IMR-90 (cell line): ENCODE data around the gene CALML3. TPM values are rescaled to one million over a fixed set of nuclear protein-coding genes. Genes with fewer than 3 reads are reported as not detected.

Experiments used
- ATAC-seq: fragments of 200-7000 bp; cut with Tn5 transposase; 2 replicates; pipeline ENCODE4 v1.9.1; 2020; ENCODE audit warnings: low read depth, mild to moderate bottlenecking, moderate library complexity
- BruUV-seq: library from RNA; stranded (reverse); fragments of 400-500 nt; replicated peaks from 2 replicates; lab custom pipeline; 2021; lab: Mats Ljungman, UMichigan
- CTCF ChIA-PET: fragments of 300-600 bp; formaldehyde crosslinking; extraction: SDS; loops from one replicate; lab custom pipeline; 2021; ENCODE audit warnings: antibody characterized with exemption; lab: Yijun Ruan, JAX
- POLR2A ChIA-PET: fragments of 300-600 bp; sonication (Branson Sonifier 250); formaldehyde crosslinking; loops from one replicate; lab custom pipeline; 2022; ENCODE audit warnings: antibody characterized with exemption; ENCODE audit not compliant: unreplicated experiment; lab: Charles Lee
- DNase-seq: peaks from one replicate; pipeline ENCODE4 v3.0.0; 2013
- H2AFZ ChIP-seq: replicated peaks from 2 replicates; pipeline ENCODE3; 2013; ENCODE audit warnings: low read length, mild to moderate bottlenecking; ENCODE audit not compliant: poor library complexity
- H2AK5ac ChIP-seq: 2 replicates; pipeline ENCODE4 v1.6.1; 2013; ENCODE audit warnings: low read depth, low read length, inconsistent platforms
- H2AK9ac ChIP-seq: replicated peaks from 2 replicates; pipeline ENCODE3; 2013; ENCODE audit warnings: mild to moderate bottlenecking, low read depth, low read length, moderate library complexity; ENCODE audit not compliant: poor library complexity
- H2BK120ac ChIP-seq: 2 replicates; pipeline ENCODE4 v1.6.1; 2013; ENCODE audit warnings: low read depth, low read length, inconsistent platforms
- H2BK15ac ChIP-seq: 3 replicates; pipeline ENCODE4 v1.6.1; 2013; ENCODE audit warnings: low read depth, low read length, inconsistent platforms
- H2BK20ac ChIP-seq: 2 replicates; pipeline ENCODE4 v1.6.1; 2013; ENCODE audit warnings: low read depth, mild to moderate bottlenecking, inconsistent platforms, low read length, moderate library complexity
- H2BK5ac ChIP-seq: 2 replicates; pipeline ENCODE4 v1.6.1; 2013; ENCODE audit warnings: mild to moderate bottlenecking, low read depth, low read length, inconsistent platforms; ENCODE audit not compliant: poor library complexity, severe bottlenecking
- H3K14ac ChIP-seq: replicated peaks from 2 replicates; pipeline ENCODE4 v1.6.1; 2013; ENCODE audit warnings: low read depth, low read length, inconsistent platforms
- H3K18ac ChIP-seq: 2 replicates; pipeline ENCODE4 v1.6.1; 2013; ENCODE audit warnings: low read depth, low read length, control low read depth
- H3K23ac ChIP-seq: 2 replicates; pipeline ENCODE4 v1.6.1; 2013; ENCODE audit warnings: low read depth, low read length, inconsistent platforms
- H3K27ac ChIP-seq: 2 replicates; pipeline ENCODE4 v1.5.1; 2013; ENCODE audit warnings: mild to moderate bottlenecking, control low read depth, low read length; ENCODE audit not compliant: insufficient read depth
- H3K27me3 ChIP-seq: 2 replicates; pipeline ENCODE4 v1.6.1; 2013; ENCODE audit warnings: low read length; ENCODE audit not compliant: control insufficient read depth, insufficient read depth
- H3K36me3 ChIP-seq: 2 replicates; pipeline ENCODE4 v1.6.1; 2013; ENCODE audit warnings: low read length, mixed read lengths; ENCODE audit not compliant: control insufficient read depth, insufficient read depth
- H3K4ac ChIP-seq: 2 replicates; pipeline ENCODE4 v1.6.1; 2013; ENCODE audit warnings: low read depth, low read length, inconsistent platforms
- H3K4me1 ChIP-seq: 2 replicates; pipeline ENCODE4 v1.6.1; 2013; ENCODE audit warnings: low read length, mixed read lengths; ENCODE audit not compliant: control insufficient read depth, insufficient read depth
- H3K4me2 ChIP-seq: 2 replicates; pipeline ENCODE4 v1.6.1; 2013; ENCODE audit warnings: low read depth, mild to moderate bottlenecking, control low read depth, low read length, moderate library complexity
- H3K4me3 ChIP-seq: 2 replicates; pipeline ENCODE4 v1.5.1; 2013; ENCODE audit warnings: low read depth, mild to moderate bottlenecking, control low read depth, low read length, moderate library complexity; ENCODE audit not compliant: insufficient read depth
- H3K56ac ChIP-seq: 2 replicates; pipeline ENCODE4 v1.6.1; 2013; ENCODE audit warnings: low read length, inconsistent platforms; ENCODE audit not compliant: insufficient read depth; ENCODE audit errors: extremely low read depth
- H3K79me1 ChIP-seq, 2 experiments: 2 replicates each; pipeline ENCODE4 v1.6.1; 2013; ENCODE audit warnings: low read length in 2 of 2, inconsistent platforms in 1 of 2, low read depth in 1 of 2
- H3K9ac ChIP-seq: 2 replicates; pipeline ENCODE4 v1.6.1; 2013; ENCODE audit warnings: low read depth, low read length, control low read depth
- H3K9me1 ChIP-seq: 2 replicates; pipeline ENCODE4 v1.6.1; 2013; ENCODE audit warnings: low read length, inconsistent platforms; ENCODE audit not compliant: insufficient read depth
- H3K9me3 ChIP-seq: 2 replicates; pipeline ENCODE4 v1.6.1; 2013; ENCODE audit warnings: low read length; ENCODE audit not compliant: control insufficient read depth, insufficient read depth
- H4K20me1 ChIP-seq: 2 replicates; pipeline ENCODE4 v1.6.1; 2013; ENCODE audit warnings: low read length, inconsistent platforms; ENCODE audit not compliant: insufficient read depth
- H4K5ac ChIP-seq: 2 replicates; pipeline ENCODE4 v1.6.1; 2013; ENCODE audit warnings: mild to moderate bottlenecking, low read depth, low read length, control low read depth
- H4K8ac ChIP-seq, 2 experiments: 2 replicates each; pipeline ENCODE4 v1.6.1; 2013; ENCODE audit warnings: low read depth in 2 of 2, low read length in 2 of 2, control low read depth in 1 of 2, inconsistent platforms in 1 of 2
- H4K91ac ChIP-seq: 2 replicates; pipeline ENCODE4 v1.6.1; 2013; ENCODE audit warnings: low read depth, low read length, inconsistent platforms; ENCODE audit not compliant: insufficient read depth
- BHLHE40 ChIP-seq: fragments of 150-350 bp; IDR thresholded peaks from 2 replicates; pipeline ENCODE4 v1.6.1; 2016; ENCODE audit warnings: mild to moderate bottlenecking, low read depth, low read length
- CHD1 ChIP-seq: IDR thresholded peaks from 2 replicates; pipeline ENCODE4 v1.6.1; 2012; ENCODE audit warnings: low read depth, low read length, improper control_type of control experiment
- FOS ChIP-seq: fragments of 150-350 bp; IDR thresholded peaks from 2 replicates; pipeline ENCODE4 v1.6.1; 2016; ENCODE audit warnings: low read depth, low read length
- MXI1 ChIP-seq: IDR thresholded peaks from 2 replicates; pipeline ENCODE4 v1.6.1; 2012; ENCODE audit warnings: low read depth, mild to moderate bottlenecking, low read length, moderate library complexity, borderline replicate concordance
- NFE2L2 ChIP-seq: fragments of 150-350 bp; IDR thresholded peaks from 2 replicates; pipeline ENCODE4 v1.6.1; 2016; ENCODE audit warnings: low read depth, mild to moderate bottlenecking, low read length
- RAD21 ChIP-seq: IDR thresholded peaks from 2 replicates; pipeline ENCODE4 v1.6.1; 2012; ENCODE audit warnings: low read length, improper control_type of control experiment
- SMC3 ChIP-seq: fragments of 150-350 bp; IDR thresholded peaks from 2 replicates; pipeline ENCODE4 v1.6.1; 2016; ENCODE audit warnings: low read depth, mild to moderate bottlenecking, antibody characterized with exemption, low read length, moderate library complexity
- WGBS, 2 experiments: methylation state at CpG; one replicate each; pipeline versions ENCODE4 v1.1.5 to v1.1.7; 2013; ENCODE audit warnings: missing lambda C conversion rate in 2 of 2; ENCODE audit not compliant: insufficient read length in 1 of 2; ENCODE audit errors: extremely low coverage in 2 of 2; 5-methylcytosine and 5-hydroxymethylcytosine counted together
- dilution Hi-C: fragments of 300-500 bp; cut with HindIII; formaldehyde crosslinking; loops from one replicate; pipeline ENCODE4 v1.14.3; 2018; ENCODE audit warnings: low sequenced_read_pairs; ENCODE audit not compliant: unreplicated experiment
- in situ Hi-C: fragments of 300-500 bp; cut with MboI; formaldehyde crosslinking; loops from 3 replicates; pipeline ENCODE4 v1.14.3; 2019; ENCODE audit warnings: low sequenced_read_pairs, inconsistent platforms, mixed read lengths
- intact Hi-C: fragments of 100-400 bp; cut with micrococcal nuclease; formaldehyde crosslinking; loops from 2 replicates; pipeline ENCODE4 v1.10.0; 2022
- polyA plus RNA-seq, 3 experiments: library from polyadenylated mRNA; depleted of rRNA; stranded (reverse); fragments of >200 nt; gene quantifications; 2 replicates each; pipeline ENCODE4 v1.2.3, GENCODE V29; 2012; ENCODE audit warnings: low replicate concordance in 1 of 3
- total RNA-seq: library from RNA; depleted of rRNA; stranded (reverse); fragments of >200 nt; gene quantifications from 2 replicates; pipeline ENCODE4 v1.2.3, GENCODE V29; 2012
- TF ChIP-seq, protein P1 (sequence below): conservative IDR thresholded peaks from 2 replicates; pipeline ENCODE4 v1.5.1; 2012; ENCODE audit warnings: mild to moderate bottlenecking, low read depth, low read length, improper control_type of control experiment

CALML3 gene
- total and polyA plus RNA-seq, 2 of the 4 experiments (the other 2 are of a cell fraction), result not detected

DNA sequence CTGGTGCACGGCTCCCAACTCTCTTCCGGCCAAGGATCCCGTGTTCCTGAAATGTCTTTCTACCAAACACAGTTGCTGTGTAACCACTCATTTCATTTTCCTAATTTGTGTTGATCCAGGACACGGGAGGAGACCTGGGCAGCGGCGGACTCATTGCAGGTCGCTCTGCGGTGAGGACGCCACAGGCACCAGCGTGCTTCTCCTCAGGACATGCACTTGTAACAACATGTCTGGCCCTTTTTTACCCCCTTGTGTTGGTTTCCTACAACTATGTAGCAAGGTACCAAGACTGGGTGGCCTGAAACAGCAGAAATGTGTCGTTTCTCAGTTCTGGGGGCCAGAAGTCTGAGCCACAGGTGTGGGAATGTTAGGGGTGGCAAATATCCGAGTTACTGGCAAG lies 43.6 kb upstream of the CALML3 start:
- BruUV-seq, result no TSS peak
- no peaks in the 10 kb centered on the region for H3K79me1 ChIP-seq
- ATAC-seq (no peak), DNase-seq (no peak)
- no peak overlapping the region for H2BK120ac ChIP-seq
- no peak overlapping the region for H2BK20ac ChIP-seq
- H2BK5ac ChIP-seq, result no peak overlapping the region
- H3K18ac ChIP-seq, result no peak overlapping the region
- H3K9me1 ChIP-seq, result 0 out of 2 replicates have a peak, but pooled peaks cover 3% of the 10 kb centered on the region
- no peak overlapping the region for H2AFZ ChIP-seq
- H3K36me3 ChIP-seq, result no peaks in the 10 kb centered on the region
- no peak overlapping the region for H3K27ac ChIP-seq
- peaks cover 2% of the 10 kb centered on the region for H3K9me3 ChIP-seq
- no peak overlapping the region for H3K56ac ChIP-seq
- no peak overlapping the region for H2AK9ac ChIP-seq
- WGBS, 2 experiments, result 93% methylated on average over 7 of the region's 12 CpGs; no CpG with 5 or more reads in 1 of the 2 experiments
- H3K23ac ChIP-seq, result no peak overlapping the region
- H3K4me1 ChIP-seq, result no peaks in the 10 kb centered on the region; the same call in 1 of the 2 replicates
- TF ChIP-seq RAD21, result no peak
- no peak for TF ChIP-seq BHLHE40
- TF ChIP-seq SMC3, result no peak
- TF ChIP-seq NFE2L2, result no peak
- TF ChIP-seq CHD1, result no peak
- no peak for TF ChIP-seq FOS
- TF ChIP-seq, protein P1, sequence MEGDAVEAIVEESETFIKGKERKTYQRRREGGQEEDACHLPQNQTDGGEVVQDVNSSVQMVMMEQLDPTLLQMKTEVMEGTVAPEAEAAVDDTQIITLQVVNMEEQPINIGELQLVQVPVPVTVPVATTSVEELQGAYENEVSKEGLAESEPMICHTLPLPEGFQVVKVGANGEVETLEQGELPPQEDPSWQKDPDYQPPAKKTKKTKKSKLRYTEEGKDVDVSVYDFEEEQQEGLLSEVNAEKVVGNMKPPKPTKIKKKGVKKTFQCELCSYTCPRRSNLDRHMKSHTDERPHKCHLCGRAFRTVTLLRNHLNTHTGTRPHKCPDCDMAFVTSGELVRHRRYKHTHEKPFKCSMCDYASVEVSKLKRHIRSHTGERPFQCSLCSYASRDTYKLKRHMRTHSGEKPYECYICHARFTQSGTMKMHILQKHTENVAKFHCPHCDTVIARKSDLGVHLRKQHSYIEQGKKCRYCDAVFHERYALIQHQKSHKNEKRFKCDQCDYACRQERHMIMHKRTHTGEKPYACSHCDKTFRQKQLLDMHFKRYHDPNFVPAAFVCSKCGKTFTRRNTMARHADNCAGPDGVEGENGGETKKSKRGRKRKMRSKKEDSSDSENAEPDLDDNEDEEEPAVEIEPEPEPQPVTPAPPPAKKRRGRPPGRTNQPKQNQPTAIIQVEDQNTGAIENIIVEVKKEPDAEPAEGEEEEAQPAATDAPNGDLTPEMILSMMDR, result no peak
- TF ChIP-seq MXI1, result no peak
- H4K8ac ChIP-seq, result no peak overlapping the region
- H3K4me2 ChIP-seq, result no peak overlapping the region
- no peak overlapping the region for H3K14ac ChIP-seq
- H3K4ac ChIP-seq, result no peak overlapping the region
- intact Hi-C loops (no loop called here), in situ Hi-C loops (no loop called here), dilution Hi-C loops (no loop called here)
- H3K27me3 ChIP-seq, result peaks cover 4% of the 10 kb centered on the region; the same call in 1 of the 2 replicates
- no peak overlapping the region for H2BK15ac ChIP-seq
- no peak overlapping the region for H3K4me3 ChIP-seq
- CTCF ChIA-PET, result no interaction called here
- POLR2A ChIA-PET, result no interaction called here
- no peak overlapping the region for H4K91ac ChIP-seq
- no peak overlapping the region for H2AK5ac ChIP-seq
- no peaks in the 10 kb centered on the region for H4K20me1 ChIP-seq
- no peak overlapping the region for H3K9ac ChIP-seq
- no peak overlapping the region for H4K5ac ChIP-seq
